ENCODE measurements around the gene ADRA1B.

DNA sequence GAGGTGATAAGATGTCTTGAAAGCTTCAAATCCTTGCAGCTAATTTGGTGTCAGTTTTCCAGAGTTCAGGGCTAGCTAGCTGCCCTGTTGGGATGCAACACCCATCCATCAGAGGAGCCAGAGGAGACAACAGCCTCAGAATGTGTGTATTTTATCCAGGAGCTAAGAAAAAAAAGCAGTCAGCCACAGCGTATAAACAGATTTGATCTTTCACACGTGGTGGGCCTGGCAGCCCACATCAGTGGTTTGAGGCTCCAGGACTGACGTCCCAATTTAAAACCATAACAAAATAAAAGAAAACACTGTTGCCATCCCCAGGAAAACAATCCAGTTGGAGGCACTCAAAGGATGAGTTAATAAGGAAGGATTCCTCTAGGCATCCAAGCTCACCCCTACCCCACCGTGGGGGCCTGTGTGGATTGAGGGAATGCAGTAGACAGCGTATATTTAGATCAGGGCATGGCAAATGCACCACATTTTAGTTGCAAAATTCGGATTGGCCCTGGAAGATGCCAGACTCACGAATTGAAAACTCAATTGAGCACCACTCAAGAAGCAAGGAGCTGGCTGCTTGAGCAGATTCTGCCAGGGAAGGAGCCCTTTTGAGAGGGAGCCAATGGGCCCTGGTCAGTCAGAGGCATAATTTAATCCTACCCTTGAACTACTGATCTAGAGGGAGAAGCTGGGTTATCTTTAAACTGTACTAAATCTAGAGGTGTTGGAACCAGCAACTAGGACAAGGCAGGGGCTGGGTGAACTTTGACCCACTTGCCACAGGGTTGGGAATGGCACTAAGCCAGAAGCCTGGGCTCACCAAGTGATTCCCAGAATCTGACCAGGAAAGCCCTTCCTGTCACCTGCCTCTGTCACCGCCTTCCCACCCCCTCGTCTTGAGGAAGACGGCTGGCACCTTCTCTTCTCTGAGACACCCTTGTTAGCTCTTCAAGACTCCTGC lies 17.5 kb downstream of the ADRA1B start:
- TF ChIP-seq, protein P1, sequence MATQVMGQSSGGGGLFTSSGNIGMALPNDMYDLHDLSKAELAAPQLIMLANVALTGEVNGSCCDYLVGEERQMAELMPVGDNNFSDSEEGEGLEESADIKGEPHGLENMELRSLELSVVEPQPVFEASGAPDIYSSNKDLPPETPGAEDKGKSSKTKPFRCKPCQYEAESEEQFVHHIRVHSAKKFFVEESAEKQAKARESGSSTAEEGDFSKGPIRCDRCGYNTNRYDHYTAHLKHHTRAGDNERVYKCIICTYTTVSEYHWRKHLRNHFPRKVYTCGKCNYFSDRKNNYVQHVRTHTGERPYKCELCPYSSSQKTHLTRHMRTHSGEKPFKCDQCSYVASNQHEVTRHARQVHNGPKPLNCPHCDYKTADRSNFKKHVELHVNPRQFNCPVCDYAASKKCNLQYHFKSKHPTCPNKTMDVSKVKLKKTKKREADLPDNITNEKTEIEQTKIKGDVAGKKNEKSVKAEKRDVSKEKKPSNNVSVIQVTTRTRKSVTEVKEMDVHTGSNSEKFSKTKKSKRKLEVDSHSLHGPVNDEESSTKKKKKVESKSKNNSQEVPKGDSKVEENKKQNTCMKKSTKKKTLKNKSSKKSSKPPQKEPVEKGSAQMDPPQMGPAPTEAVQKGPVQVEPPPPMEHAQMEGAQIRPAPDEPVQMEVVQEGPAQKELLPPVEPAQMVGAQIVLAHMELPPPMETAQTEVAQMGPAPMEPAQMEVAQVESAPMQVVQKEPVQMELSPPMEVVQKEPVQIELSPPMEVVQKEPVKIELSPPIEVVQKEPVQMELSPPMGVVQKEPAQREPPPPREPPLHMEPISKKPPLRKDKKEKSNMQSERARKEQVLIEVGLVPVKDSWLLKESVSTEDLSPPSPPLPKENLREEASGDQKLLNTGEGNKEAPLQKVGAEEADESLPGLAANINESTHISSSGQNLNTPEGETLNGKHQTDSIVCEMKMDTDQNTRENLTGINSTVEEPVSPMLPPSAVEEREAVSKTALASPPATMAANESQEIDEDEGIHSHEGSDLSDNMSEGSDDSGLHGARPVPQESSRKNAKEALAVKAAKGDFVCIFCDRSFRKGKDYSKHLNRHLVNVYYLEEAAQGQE (IDR thresholded peaks at IDR 0.05; ENCODE audit: low read depth, low read length): no peak
- TF ChIP-seq, protein P2, sequence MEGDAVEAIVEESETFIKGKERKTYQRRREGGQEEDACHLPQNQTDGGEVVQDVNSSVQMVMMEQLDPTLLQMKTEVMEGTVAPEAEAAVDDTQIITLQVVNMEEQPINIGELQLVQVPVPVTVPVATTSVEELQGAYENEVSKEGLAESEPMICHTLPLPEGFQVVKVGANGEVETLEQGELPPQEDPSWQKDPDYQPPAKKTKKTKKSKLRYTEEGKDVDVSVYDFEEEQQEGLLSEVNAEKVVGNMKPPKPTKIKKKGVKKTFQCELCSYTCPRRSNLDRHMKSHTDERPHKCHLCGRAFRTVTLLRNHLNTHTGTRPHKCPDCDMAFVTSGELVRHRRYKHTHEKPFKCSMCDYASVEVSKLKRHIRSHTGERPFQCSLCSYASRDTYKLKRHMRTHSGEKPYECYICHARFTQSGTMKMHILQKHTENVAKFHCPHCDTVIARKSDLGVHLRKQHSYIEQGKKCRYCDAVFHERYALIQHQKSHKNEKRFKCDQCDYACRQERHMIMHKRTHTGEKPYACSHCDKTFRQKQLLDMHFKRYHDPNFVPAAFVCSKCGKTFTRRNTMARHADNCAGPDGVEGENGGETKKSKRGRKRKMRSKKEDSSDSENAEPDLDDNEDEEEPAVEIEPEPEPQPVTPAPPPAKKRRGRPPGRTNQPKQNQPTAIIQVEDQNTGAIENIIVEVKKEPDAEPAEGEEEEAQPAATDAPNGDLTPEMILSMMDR (IDR thresholded peaks at IDR 0.05 in 2 of 3, conservative IDR thresholded peaks at IDR 0.05 in 1 of 3; ENCODE audit: control insufficient read depth in 2 of 3, extremely low read depth in 1 of 3, insufficient read depth in 1 of 3, low read depth in 3 of 3, low read length in 3 of 3): no peak
- TF ChIP-seq SP1 (IDR thresholded peaks at IDR 0.05; ENCODE audit: low read depth, low read length) (no peak), HCFC1 (IDR thresholded peaks at IDR 0.05; ENCODE audit: low read length) (no peak), ASH2L (IDR thresholded peaks at IDR 0.05; ENCODE audit: borderline replicate concordance, low read depth) (no peak)
